GM19397 (cell line): Measurements from ENCODE around the gene STK32B.
"Not testable (repeated sequence)": the region's sequence is repeated elsewhere in the genome, so short reads cannot be mapped to it uniquely, and the experiment has no call there.

Source experiments
- ATAC-seq: cut with Tn5 transposase; IDR thresholded peaks from one replicate; pipeline ENCODE4 v1.9.1; 2021; ENCODE audit warnings: mild to moderate bottlenecking, moderate library complexity; ENCODE audit not compliant: unreplicated experiment

Gene STK32B

GRCh38 chr4:5156682-5157081 lies 105.4 kb downstream of the STK32B start:
- no peak for ATAC-seq

GRCh38 chr4:5157791-5158770 lies 106.8 kb downstream of the STK32B start:
- no peak for ATAC-seq

GRCh38 chr4:5158825-5159224 lies 107.5 kb downstream of the STK32B start:
- ATAC-seq: no peak

- ATAC-seq: no peak
These were observed 109.4 kb downstream of the STK32B start for GRCh38 chr4:5160668-5161067.

- no peak for ATAC-seq
These were observed 111.7 kb downstream of the STK32B start for GRCh38 chr4:5162909-5163508.

GRCh38 chr4:5164221-5164912 lies 113.1 kb downstream of the STK32B start:
- ATAC-seq: no peak

- no peak for ATAC-seq
These were observed 114.4 kb downstream of the STK32B start for GRCh38 chr4:5165420-5166369.

GRCh38 chr4:5166377-5166776 lies 115.1 kb downstream of the STK32B start:
- no peak for ATAC-seq

- no peak for ATAC-seq
These were observed 117.6 kb downstream of the STK32B start for GRCh38 chr4:5168891-5169290.

GRCh38 chr4:5175836-5176235 lies 124.6 kb downstream of the STK32B start:
- ATAC-seq: not testable (repeated sequence)

GRCh38 chr4:5184606-5185005 lies 133.3 kb downstream of the STK32B start:
- no peak for ATAC-seq

- no peak for ATAC-seq
These were observed 134.3 kb downstream of the STK32B start for GRCh38 chr4:5185551-5185950.

- no peak for ATAC-seq
These were observed 135.2 kb downstream of the STK32B start for GRCh38 chr4:5186271-5187064.

GRCh38 chr4:5188130-5188529 lies 136.8 kb downstream of the STK32B start:
- no peak for ATAC-seq

GRCh38 chr4:5191831-5192230 lies 140.6 kb downstream of the STK32B start:
- ATAC-seq: no peak

- no peak for ATAC-seq
These were observed 141.0 kb downstream of the STK32B start for GRCh38 chr4:5192271-5192670.

GRCh38 chr4:5192678-5193077 lies 141.4 kb downstream of the STK32B start:
- no peak for ATAC-seq

GRCh38 chr4:5198656-5199541 lies 147.6 kb downstream of the STK32B start:
- no peak for ATAC-seq

- ATAC-seq: no peak
These were observed 148.6 kb downstream of the STK32B start for GRCh38 chr4:5199912-5200311.
